Erythroblast (primary cell): Measurements from ENCODE around the gene RBPJ.

Source experiments
- GATA1 ChIP-seq: IDR thresholded peaks from 2 replicates; pipeline ENCODE4 v1.6.1; 2011; ENCODE audit warnings: low read depth, mild to moderate bottlenecking, control low read depth, low read length, moderate library complexity
- POLR2A ChIP-seq: IDR thresholded peaks from 2 replicates; pipeline ENCODE4 v1.6.1; 2011; ENCODE audit warnings: mild to moderate bottlenecking, low read length

- no peak for TF ChIP-seq POLR2A
- no peak for TF ChIP-seq GATA1
These were observed 81.6 kb downstream of the RBPJ start for GRCh38 chr4:26402458-26402857.
